ENCODE results near the gene TTC4. TPM values are rescaled to one million over a fixed set of nuclear protein-coding genes. Genes with fewer than 3 reads are reported as not detected.

Gene TTC4
- total and polyA plus RNA-seq, 2 experiments from 2014 or later, result 25.1 to 33.6 TPM

- Mint-ChIP-seq H3K36me3 (ENCODE audit: low read depth) (peaks cover 43% of the 10 kb centered on the region), H3K9me3 (peaks cover 2% of the 10 kb centered on the region; the same call in 1 of the 3 replicates), H3K4me3 (no peak overlapping the region), H3K27ac (no peak overlapping the region), H3K4me1 (peaks cover 2% of the 10 kb centered on the region; the same call in 2 of the 3 replicates), H3K27me3 (ENCODE audit: insufficient read depth, low read depth, poor library complexity) (peaks cover 4% of the 10 kb centered on the region)
- H3K79me2 ChIP-seq (replicated peaks; ENCODE audit: insufficient read depth), result no peaks in the 10 kb centered on the region
- DNase-seq (ENCODE audit: low spot score), result no peak
- no peak overlapping the region for H3K27ac ChIP-seq (ENCODE audit: low read depth)
- no peak overlapping the region for H2AFZ ChIP-seq
- peaks cover 8% of the 10 kb centered on the region for H3K36me3 ChIP-seq (ENCODE audit: insufficient read depth)
- no peak overlapping the region for H3K4me2 ChIP-seq
- TF ChIP-seq EZH2phosphoT487 (IDR thresholded peaks at IDR 0.05; ENCODE audit: unreplicated experiment) (no peak), CREB1 (CRISPR knock-in tag; IDR thresholded peaks at IDR 0.05; ENCODE audit: low read depth) (no peak), NANOG (IDR thresholded peaks at IDR 0.05; ENCODE audit: borderline replicate concordance) (no peak), ZNF114 (CRISPR knock-in tag; IDR thresholded peaks at IDR 0.05) (no peak), ZNF462 (CRISPR knock-in tag; IDR thresholded peaks at IDR 0.05) (no peak), CTCF (conservative IDR thresholded peaks at IDR 0.05; ENCODE audit: low read depth in 2 of 2) (no peak), JUNB (IDR thresholded peaks at IDR 0.05; ENCODE audit: unreplicated experiment) (no peak), EZH2 (IDR thresholded peaks at IDR 0.05; ENCODE audit: low read depth, unreplicated experiment) (no peak)
- TF ChIP-seq, protein P1, sequence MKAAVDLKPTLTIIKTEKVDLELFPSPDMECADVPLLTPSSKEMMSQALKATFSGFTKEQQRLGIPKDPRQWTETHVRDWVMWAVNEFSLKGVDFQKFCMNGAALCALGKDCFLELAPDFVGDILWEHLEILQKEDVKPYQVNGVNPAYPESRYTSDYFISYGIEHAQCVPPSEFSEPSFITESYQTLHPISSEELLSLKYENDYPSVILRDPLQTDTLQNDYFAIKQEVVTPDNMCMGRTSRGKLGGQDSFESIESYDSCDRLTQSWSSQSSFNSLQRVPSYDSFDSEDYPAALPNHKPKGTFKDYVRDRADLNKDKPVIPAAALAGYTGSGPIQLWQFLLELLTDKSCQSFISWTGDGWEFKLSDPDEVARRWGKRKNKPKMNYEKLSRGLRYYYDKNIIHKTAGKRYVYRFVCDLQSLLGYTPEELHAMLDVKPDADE (IDR thresholded peaks at IDR 0.05), result no peak
- H3F3A ChIP-seq (replicated peaks; ENCODE audit: low read depth), result no peaks in the 10 kb centered on the region
- H3K4me1 ChIP-seq (ENCODE audit: insufficient read depth), result no peaks in the 10 kb centered on the region
- no peaks in the 10 kb centered on the region; the same call in none of the 2 replicates for H4K20me1 ChIP-seq (replicated peaks; ENCODE audit: insufficient read depth)
- H3K9me2 ChIP-seq (ENCODE audit: insufficient read depth), result no peaks in the 10 kb centered on the region
- no peak overlapping the region for H3K4me3 ChIP-seq
- no peaks in the 10 kb centered on the region for H3K27me3 ChIP-seq (ENCODE audit: insufficient read depth)
- ATAC-seq, result no peak
These were observed 26.6 kb downstream of the TTC4 start for GRCh38 chr1:54742282-54742681.

Measured in GM23338 (cell line).